RWPE1 (cell line): ENCODE data around the gene RASIP1.

ENCODE experiments used
- CTCF ChIA-PET: fragments of 350-600 bp; sonication (Branson Sonifier 250); formaldehyde crosslinking; extraction: SDS; loops from one replicate; lab custom pipeline; 2021; lab: Yijun Ruan, JAX
- POLR2A ChIA-PET: fragments of 400-600 bp; formaldehyde crosslinking; extraction: SDS; loops from one replicate; lab custom pipeline; 2020; ENCODE audit warnings: antibody characterized with exemption; ENCODE audit not compliant: low non-redundant PET; lab: Yijun Ruan, JAX
- DNase-seq: peaks from one replicate; pipeline ENCODE4 v3.0.0; 2012; ENCODE audit warnings: low spot score
- H3K27ac ChIP-seq: fragments of 450-650 bp; 2 replicates; pipeline ENCODE4 v1.5.1; 2017
- TF ChIP-seq, protein P1 (sequence below): fragments of 450-650 bp; conservative IDR thresholded peaks from 2 replicates; pipeline ENCODE4 v1.5.1; 2017; ENCODE audit warnings: low read depth, mild to moderate bottlenecking

Gene RASIP1

GRCh38 chr19:48715681-48716171, 24.7 kb downstream of the RASIP1 start:
- peak overlapping the region; percentile 91 for H3K27ac ChIP-seq

DNA sequence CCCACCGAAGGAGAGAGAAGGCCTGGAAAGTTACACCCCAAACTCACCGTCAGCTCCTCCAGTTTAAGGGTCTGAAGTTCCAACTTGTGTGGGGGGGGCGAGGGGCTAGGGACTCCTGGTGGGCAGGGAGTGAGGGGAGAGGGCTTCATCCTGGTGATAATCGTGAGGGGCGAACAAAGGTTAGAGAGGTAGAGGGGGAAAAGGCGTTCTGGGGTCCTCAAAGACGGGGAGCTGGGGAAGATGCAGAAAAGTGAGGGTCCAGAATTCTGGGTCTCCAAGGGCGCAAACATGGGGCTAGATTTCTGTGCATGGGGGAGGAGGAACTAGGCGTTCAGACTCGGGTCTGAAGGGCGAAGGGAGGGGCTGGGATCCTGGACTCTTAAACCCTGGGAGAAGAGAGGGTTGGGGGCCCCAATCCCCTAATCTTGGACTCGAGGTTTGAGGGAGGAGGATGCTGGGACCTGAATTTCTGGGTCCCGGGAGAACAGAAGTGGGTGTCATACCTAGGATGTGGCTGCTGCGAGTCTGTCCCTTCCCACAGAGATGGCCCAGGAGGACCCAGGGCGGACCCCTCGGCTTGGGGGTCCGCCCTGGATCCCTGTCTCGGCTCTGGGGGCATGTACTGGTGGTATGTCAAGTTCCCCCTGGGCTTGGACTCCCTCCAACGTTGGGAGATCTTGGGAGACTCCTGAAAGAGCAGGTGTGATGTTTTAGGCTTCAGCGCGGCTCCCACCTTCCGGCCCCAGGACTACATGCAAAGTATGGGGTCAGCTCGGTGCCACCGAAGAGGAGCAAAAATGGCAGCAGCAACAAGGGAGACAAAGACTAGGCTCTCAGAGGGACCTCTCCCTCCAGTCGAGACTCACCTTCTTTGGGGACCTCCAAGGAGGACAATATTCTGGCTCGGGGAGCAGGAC, 25.4 kb downstream of the RASIP1 start:
- CTCF ChIA-PET: no interaction called here
- DNase-seq: no peak

More at GRCh38 chr19:48715681-48716171, 24.7 kb downstream of the RASIP1 start:
- ChIA-PET CTCF (no interaction called here), POLR2A (no interaction called here)
- DNase-seq: no peak
- TF ChIP-seq, protein P1, sequence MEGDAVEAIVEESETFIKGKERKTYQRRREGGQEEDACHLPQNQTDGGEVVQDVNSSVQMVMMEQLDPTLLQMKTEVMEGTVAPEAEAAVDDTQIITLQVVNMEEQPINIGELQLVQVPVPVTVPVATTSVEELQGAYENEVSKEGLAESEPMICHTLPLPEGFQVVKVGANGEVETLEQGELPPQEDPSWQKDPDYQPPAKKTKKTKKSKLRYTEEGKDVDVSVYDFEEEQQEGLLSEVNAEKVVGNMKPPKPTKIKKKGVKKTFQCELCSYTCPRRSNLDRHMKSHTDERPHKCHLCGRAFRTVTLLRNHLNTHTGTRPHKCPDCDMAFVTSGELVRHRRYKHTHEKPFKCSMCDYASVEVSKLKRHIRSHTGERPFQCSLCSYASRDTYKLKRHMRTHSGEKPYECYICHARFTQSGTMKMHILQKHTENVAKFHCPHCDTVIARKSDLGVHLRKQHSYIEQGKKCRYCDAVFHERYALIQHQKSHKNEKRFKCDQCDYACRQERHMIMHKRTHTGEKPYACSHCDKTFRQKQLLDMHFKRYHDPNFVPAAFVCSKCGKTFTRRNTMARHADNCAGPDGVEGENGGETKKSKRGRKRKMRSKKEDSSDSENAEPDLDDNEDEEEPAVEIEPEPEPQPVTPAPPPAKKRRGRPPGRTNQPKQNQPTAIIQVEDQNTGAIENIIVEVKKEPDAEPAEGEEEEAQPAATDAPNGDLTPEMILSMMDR: no peak

DNA sequence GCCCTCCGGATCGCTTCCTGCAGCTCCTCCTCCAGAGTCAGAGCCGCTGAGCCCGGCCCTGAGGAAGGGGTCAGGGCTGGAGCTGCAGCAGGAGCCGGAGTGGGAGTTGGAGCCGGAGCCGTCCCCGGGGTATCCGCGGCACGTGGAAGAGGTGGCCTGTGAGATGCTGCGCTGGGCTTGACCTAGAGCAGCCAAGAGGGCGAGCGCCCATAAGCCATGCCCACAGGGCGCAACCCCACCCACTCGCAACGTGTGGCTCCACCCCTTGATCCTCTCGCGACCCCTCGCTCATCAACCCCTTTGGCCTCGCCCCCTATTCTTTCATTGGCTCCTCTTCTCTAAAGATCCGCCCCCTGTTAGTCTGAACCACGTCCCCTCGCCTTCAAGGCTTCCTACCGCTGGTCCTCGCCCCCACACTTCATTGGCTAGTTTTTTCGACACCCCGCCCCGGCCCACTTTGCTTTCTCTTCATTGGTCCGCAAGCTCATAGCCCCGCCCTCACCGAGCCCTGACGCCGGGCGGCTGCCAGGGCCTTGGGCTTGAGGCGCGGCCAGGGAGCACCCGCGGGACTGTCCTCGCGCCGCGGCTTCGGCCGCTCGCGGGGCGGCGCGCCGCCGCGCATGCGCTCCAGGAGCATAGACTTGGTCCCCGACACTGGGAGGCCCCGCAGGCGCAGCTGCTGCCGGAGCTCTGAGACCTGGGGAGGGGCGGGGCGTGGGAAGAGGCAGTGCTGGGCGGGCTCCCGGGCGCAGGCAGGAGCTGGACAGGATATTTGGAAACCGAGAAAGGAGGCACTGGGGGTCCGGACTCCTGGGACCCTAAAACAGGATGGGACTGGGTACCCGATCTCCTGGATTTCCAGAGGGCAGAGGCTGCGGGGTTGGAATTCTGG, 26.3 kb downstream of the RASIP1 start:
- H3K27ac ChIP-seq: peak overlapping the region; percentile 91
- ChIA-PET POLR2A (interaction anchor here (0.5 to 1.5 kb wide), 2 partner anchors 25 to 65 kb away, joined by 3 to 5 read pairs; no protein-coding TSS in a partner anchor), CTCF (interaction anchor here (1.1 kb wide), 2 partner anchors 25 to 131 kb away, joined by 3 read pairs; no protein-coding TSS in a partner anchor)
- TF ChIP-seq, protein P1: no peak
- peak; percentile 100 for DNase-seq

More for the DNA sequence above, 25.4 kb downstream of the RASIP1 start:
- H3K27ac ChIP-seq: peak overlapping the region; percentile 91
- POLR2A ChIA-PET: interaction anchor here (1.5 kb wide), 1 partner anchor 24 kb away, joined by 3 read pairs; no protein-coding TSS in a partner anchor
- TF ChIP-seq, protein P1: no peak

DNA sequence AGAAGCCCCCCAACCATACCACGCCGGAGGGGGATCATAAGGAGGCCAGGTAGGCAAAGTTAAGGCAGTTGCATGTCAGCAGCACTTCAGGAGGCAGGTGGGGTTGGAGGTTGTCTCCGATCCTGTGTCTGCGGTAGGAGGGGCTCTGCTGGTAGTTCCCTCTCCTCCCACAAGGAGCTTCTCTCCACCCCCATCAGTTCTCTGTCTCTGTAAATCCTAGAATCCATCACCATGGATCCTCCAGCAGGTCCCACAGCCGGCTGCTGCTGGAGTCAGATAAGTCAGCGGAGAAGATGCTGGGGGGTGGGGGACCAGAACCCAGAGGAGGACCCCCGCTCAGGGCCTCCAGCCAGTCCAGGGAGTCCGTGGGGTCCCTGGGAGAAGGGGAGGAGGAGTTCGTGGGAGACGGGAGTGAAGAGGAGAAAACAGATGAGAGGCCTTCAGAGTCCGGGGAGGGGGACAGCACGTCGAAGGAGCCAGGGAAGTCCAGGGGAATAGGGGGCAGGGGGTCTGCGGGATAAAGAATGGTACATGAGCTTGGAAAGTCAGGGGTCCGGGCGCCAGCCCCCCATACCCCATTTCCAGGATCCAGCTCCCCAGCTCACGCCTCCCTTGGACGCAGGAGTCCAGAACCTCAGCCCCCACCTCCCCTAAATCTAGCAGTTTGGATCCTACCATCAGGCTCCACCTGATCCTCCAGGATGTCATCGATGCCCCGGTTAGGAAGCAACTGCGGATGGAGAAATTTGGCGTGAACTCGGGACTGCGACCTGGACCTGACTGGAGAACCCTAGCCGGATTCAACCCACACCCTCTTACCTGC, 27.2 kb downstream of the RASIP1 start:
- TF ChIP-seq, protein P1: no peak
- ChIA-PET POLR2A (interaction anchor here (0.5 to 1.5 kb wide), 2 partner anchors 26 to 64 kb away, joined by 3 to 5 read pairs; no protein-coding TSS in a partner anchor), CTCF (interaction anchor here (1.1 kb wide), 2 partner anchors 26 to 130 kb away, joined by 3 read pairs; no protein-coding TSS in a partner anchor)
- no peak for DNase-seq
- peak overlapping the region; percentile 91 for H3K27ac ChIP-seq

- no peak for DNase-seq
- no peak overlapping the region for H3K27ac ChIP-seq
- ChIA-PET CTCF (no interaction called here), POLR2A (no interaction called here)
- TF ChIP-seq, protein P1: no peak
Measured at GRCh38 chr19:48711106-48711662, 29.2 kb downstream of the RASIP1 start.
